NCI-H1105 (cell line): ENCODE results near the gene NT5C1A.
A peak's percentile ranks its signal among the peaks of the same experiment; 100 is the strongest.

Source experiments
- DNase-seq: peaks from one replicate; lab custom pipeline; 2025; lab: John Stamatoyannopoulos, UW

The NT5C1A gene

GRCh38 chr1:39671793-39672550, at the start of gene NT5C1A:
NT5C1A (minus strand) TSS chr1:39672107; CDS start chr1:39672038, 69 bp downstream.
- peak; percentile 7 for DNase-seq

GRCh38 chr1:39721664-39722063, 49.8 kb upstream of the NT5C1A start:
- no peak for DNase-seq

- DNase-seq: peak; percentile 63
These were observed 48.4 kb upstream of the NT5C1A start for GRCh38 chr1:39720094-39720999.

- no peak for DNase-seq
These were observed 45.9 kb upstream of the NT5C1A start for GRCh38 chr1:39717809-39718208.

GRCh38 chr1:39713557-39713956, 41.6 kb upstream of the NT5C1A start:
- DNase-seq: no peak

GRCh38 chr1:39711966-39712340, 40.0 kb upstream of the NT5C1A start:
- DNase-seq: no peak

GRCh38 chr1:39711104-39711965, 39.4 kb upstream of the NT5C1A start:
- no peak for DNase-seq

- no peak for DNase-seq
These were observed 35.6 kb upstream of the NT5C1A start for GRCh38 chr1:39707506-39707905.

GRCh38 chr1:39704757-39705156, 32.9 kb upstream of the NT5C1A start:
- no peak for DNase-seq

GRCh38 chr1:39701049-39701439, 29.1 kb upstream of the NT5C1A start:
- DNase-seq: peak; percentile 50

GRCh38 chr1:39700348-39700747, 28.4 kb upstream of the NT5C1A start:
- no peak for DNase-seq

GRCh38 chr1:39699419-39699818, 27.5 kb upstream of the NT5C1A start:
- no peak for DNase-seq

GRCh38 chr1:39698568-39698967, 26.7 kb upstream of the NT5C1A start:
- DNase-seq: no peak

- DNase-seq: no peak
These were observed 24.5 kb upstream of the NT5C1A start for GRCh38 chr1:39696448-39696847.

- DNase-seq: no peak
These were observed 23.1 kb upstream of the NT5C1A start for GRCh38 chr1:39695016-39695415.

- DNase-seq: no peak
These were observed 22.1 kb upstream of the NT5C1A start for GRCh38 chr1:39694026-39694425.

GRCh38 chr1:39692152-39693074, 20.5 kb upstream of the NT5C1A start:
- DNase-seq: peak; percentile 63

GRCh38 chr1:39691383-39692151, 19.7 kb upstream of the NT5C1A start, which contains the start of gene HPCAL4:
HPCAL4 (minus strand) TSS chr1:39691433; CDS start chr1:39684603, 6,830 bp downstream.
- DNase-seq: peak; percentile 91

- DNase-seq: no peak
These were observed 19.0 kb upstream of the NT5C1A start for GRCh38 chr1:39690794-39691382.

- DNase-seq: no peak
These were observed 18.3 kb upstream of the NT5C1A start for GRCh38 chr1:39690225-39690624.
